Neuronal stem cell (in vitro differentiated cells): Measurements from ENCODE around the gene SLC41A3. TPM values are rescaled to one million over a fixed set of nuclear protein-coding genes. Genes with fewer than 3 reads are reported as not detected.

Source experiments
- DNase-seq: peaks from one replicate; pipeline ENCODE4 v3.0.0-alpha.2; 2013; ENCODE audit warnings: low spot score
- H2AFZ ChIP-seq: one replicate; pipeline ENCODE4 v1.6.1; 2013; ENCODE audit warnings: mild to moderate bottlenecking, low read length, inconsistent platforms
- H2AK5ac ChIP-seq: 2 replicates; pipeline ENCODE4 v1.6.1; 2013; ENCODE audit warnings: low read depth, mild to moderate bottlenecking, inconsistent platforms, low read length, moderate library complexity, mixed read lengths
- H2BK120ac ChIP-seq: 2 replicates; pipeline ENCODE4 v1.6.1; 2013; ENCODE audit warnings: low read depth, mild to moderate bottlenecking, inconsistent platforms, low read length, moderate library complexity, mixed read lengths
- H2BK12ac ChIP-seq: one replicate; pipeline ENCODE4 v1.6.1; 2013; ENCODE audit warnings: low read length, inconsistent platforms
- H2BK15ac ChIP-seq: 2 replicates; pipeline ENCODE4 v1.6.1; 2013; ENCODE audit warnings: mild to moderate bottlenecking, low read length, inconsistent platforms, mixed read lengths
- H2BK5ac ChIP-seq: one replicate; pipeline ENCODE4 v1.6.1; 2013; ENCODE audit warnings: inconsistent platforms, mild to moderate bottlenecking, low read length, moderate library complexity
- H3K14ac ChIP-seq: one replicate; pipeline ENCODE4 v1.6.1; 2013; ENCODE audit warnings: low read length, inconsistent platforms
- H3K18ac ChIP-seq: 2 replicates; pipeline ENCODE4 v1.6.1; 2013; ENCODE audit warnings: low read length, inconsistent platforms
- H3K23ac ChIP-seq: 2 replicates; pipeline ENCODE4 v1.6.1; 2013; ENCODE audit warnings: low read depth, mild to moderate bottlenecking, mixed read lengths, low read length, inconsistent platforms; ENCODE audit not compliant: poor library complexity
- H3K27ac ChIP-seq: replicated peaks from 3 replicates; pipeline ENCODE4 v1.5.1; 2013; ENCODE audit warnings: low read length, inconsistent platforms
- H3K27me3 ChIP-seq, 3 experiments: 2 replicates each; pipeline ENCODE4 v1.6.1; 2013; ENCODE audit warnings: low read length in 3 of 3, mild to moderate bottlenecking in 2 of 3, inconsistent platforms in 1 of 3, low read depth in 1 of 3, mixed read lengths in 1 of 3, moderate library complexity in 1 of 3; ENCODE audit not compliant: control insufficient read depth in 3 of 3, insufficient read depth in 3 of 3
- H3K36me3 ChIP-seq, 2 donors: replicated peaks in 1 of 2; 2 replicates each; pipeline ENCODE4 v1.6.1; 2013; ENCODE audit warnings: low read length in 2 of 2; ENCODE audit not compliant: control insufficient read depth in 2 of 2, insufficient read depth in 2 of 2
- H3K4ac ChIP-seq: 2 replicates; pipeline ENCODE4 v1.6.1; 2013; ENCODE audit warnings: inconsistent platforms, mild to moderate bottlenecking, low read length, moderate library complexity
- H3K4me1 ChIP-seq, 2 donors: 1 replicate in 1 of 2; 2 replicates in 1 of 2; pipeline ENCODE4 v1.6.1; 2013; ENCODE audit warnings: low read length in 2 of 2, low read depth in 1 of 2; ENCODE audit not compliant: control insufficient read depth in 2 of 2, insufficient read depth in 1 of 2
- H3K4me2 ChIP-seq: one replicate; pipeline ENCODE4 v1.6.1; 2013; ENCODE audit warnings: mild to moderate bottlenecking, low read length, inconsistent platforms; ENCODE audit not compliant: insufficient read depth, poor library complexity, severe bottlenecking
- H3K4me3 ChIP-seq, 2 donors: 2 replicates each; pipeline ENCODE4 v1.5.1; 2013; ENCODE audit warnings: low read length in 2 of 2, mild to moderate bottlenecking in 2 of 2, inconsistent platforms in 1 of 2, moderate library complexity in 1 of 2
- H3K79me1 ChIP-seq: one replicate; pipeline ENCODE4 v1.6.1; 2013; ENCODE audit warnings: low read depth, mild to moderate bottlenecking, inconsistent platforms, low read length, moderate library complexity
- H3K9ac ChIP-seq: one replicate; pipeline ENCODE4 v1.6.1; 2013; ENCODE audit warnings: mild to moderate bottlenecking, low read depth, low read length, inconsistent platforms; ENCODE audit not compliant: poor library complexity
- H3K9me3 ChIP-seq, 2 donors: replicated peaks in 1 of 2; 2 replicates each; pipeline versions ENCODE3 to v1.6.1; 2013; ENCODE audit warnings: low read length in 2 of 2, mild to moderate bottlenecking in 2 of 2, inconsistent platforms in 1 of 2, low read depth in 1 of 2, mixed read lengths in 1 of 2, moderate library complexity in 1 of 2; ENCODE audit not compliant: control insufficient read depth in 2 of 2, insufficient read depth in 1 of 2
- H4K8ac ChIP-seq: one replicate; pipeline ENCODE4 v1.6.1; 2013; ENCODE audit warnings: low read depth, mild to moderate bottlenecking, inconsistent platforms, low read length, moderate library complexity
- H4K91ac ChIP-seq: one replicate; pipeline ENCODE4 v1.6.1; 2013; ENCODE audit warnings: low read length, low read depth, mild to moderate bottlenecking, inconsistent platforms; ENCODE audit not compliant: poor library complexity
- WGBS, 2 donors: extraction: QIAGEN DNeasy Blood & Tissue Kit; methylation state at CpG; one replicate each; pipeline ENCODE4 v1.1.7; 2013; ENCODE audit warnings: missing lambda C conversion rate in 2 of 2, mixed read lengths in 1 of 2; ENCODE audit not compliant: insufficient read length in 2 of 2, insufficient replicate concordance in 1 of 2; ENCODE audit errors: extremely low coverage in 2 of 2; 5-methylcytosine and 5-hydroxymethylcytosine counted together
- polyA plus RNA-seq, 2 experiments: library from polyadenylated mRNA; stranded (reverse); fragments of 200-250 nt; gene quantifications; one replicate each; pipeline ENCODE4 v1.2.3, GENCODE V29; 2013

The SLC41A3 gene
- polyA plus RNA-seq (2013, experiment 1 of 2): 46.4 TPM
- polyA plus RNA-seq (2013, experiment 2 of 2): 47.5 TPM

DNA sequence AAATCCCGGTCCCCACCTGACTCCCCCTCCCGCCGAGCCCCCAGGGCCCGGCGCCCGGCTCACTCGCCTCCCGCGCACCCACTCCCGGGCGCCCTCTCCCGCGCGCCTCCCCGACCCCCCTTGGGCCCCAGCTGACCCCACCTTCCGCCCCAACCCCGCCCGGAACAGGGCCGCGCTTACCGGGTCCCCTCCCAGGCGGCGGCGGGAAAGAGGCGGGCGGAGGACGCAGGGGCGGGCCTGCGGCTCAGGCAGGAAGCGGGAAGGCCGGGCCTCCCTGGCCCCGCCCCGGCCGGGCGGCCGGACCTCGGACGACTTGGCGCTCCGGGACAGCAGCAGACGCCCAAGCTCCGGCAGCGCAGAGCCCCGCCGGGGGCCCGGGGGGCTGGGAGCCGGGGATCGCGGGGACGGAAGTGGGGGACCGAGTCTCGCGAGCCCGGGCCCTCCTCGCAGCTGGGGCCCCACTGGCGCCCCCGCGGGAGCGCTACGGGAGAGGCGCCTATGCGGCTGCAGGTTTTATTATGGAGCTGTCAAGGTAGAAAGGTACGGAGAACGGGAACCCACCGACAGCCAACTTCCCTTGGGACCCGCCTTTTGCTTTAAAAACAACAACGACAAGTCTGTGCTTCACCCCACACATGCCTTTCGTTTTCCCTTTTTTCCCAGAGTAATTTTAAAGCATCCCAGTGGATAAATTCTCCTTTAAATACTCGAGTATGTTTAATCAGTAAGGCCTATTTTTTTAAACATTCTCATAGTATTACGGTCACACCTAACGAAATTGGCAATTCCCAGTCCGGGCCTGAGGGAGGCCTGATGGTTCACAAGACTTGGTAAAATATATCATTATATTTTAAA lies at the start of gene SLC41A3:
SLC41A3 (minus strand) TSS at position 212 of the 855 bp plus-strand sequence. CDS start 15,905 bp downstream, outside the sequence.
- Histone ChIP-seq H2AFZ (peak within 1 kb of the TSS; percentile 98), H3K4me3 (peak within 1 kb of the TSS; percentile 93 to 94), H3K23ac (peak within 1 kb of the TSS; percentile 58), H3K18ac (peak within 1 kb of the TSS; percentile 94), H2BK5ac (no peak within 1 kb of the TSS), H3K79me1 (no peaks in the 10 kb centered on the region), H3K27me3 (no peaks in the 10 kb centered on the region), H4K8ac (no peak within 1 kb of the TSS), H3K27ac (peak within 1 kb of the TSS; percentile 35), H3K4me2 (peak within 1 kb of the TSS; percentile 71), H2BK15ac (no peak within 1 kb of the TSS), H3K36me3 (no peaks in the 10 kb centered on the region), H2BK12ac (no peak within 1 kb of the TSS), H3K9me3 (peaks cover 4 to 24% of the 10 kb centered on the region in 2 donors), H3K14ac (no peak within 1 kb of the TSS), H3K4ac (no peak within 1 kb of the TSS), H4K91ac (no peak within 1 kb of the TSS), H2AK5ac (peak within 1 kb of the TSS; percentile 42), H2BK120ac (no peak within 1 kb of the TSS), H3K4me1 (no peaks in the 10 kb centered on the region), H3K9ac (peak within 1 kb of the TSS; percentile 96)
- DNase-seq: peak; percentile 76
- no CpG with 5 or more reads among the region's 72 CpGs for WGBS, 2 donors

DNA sequence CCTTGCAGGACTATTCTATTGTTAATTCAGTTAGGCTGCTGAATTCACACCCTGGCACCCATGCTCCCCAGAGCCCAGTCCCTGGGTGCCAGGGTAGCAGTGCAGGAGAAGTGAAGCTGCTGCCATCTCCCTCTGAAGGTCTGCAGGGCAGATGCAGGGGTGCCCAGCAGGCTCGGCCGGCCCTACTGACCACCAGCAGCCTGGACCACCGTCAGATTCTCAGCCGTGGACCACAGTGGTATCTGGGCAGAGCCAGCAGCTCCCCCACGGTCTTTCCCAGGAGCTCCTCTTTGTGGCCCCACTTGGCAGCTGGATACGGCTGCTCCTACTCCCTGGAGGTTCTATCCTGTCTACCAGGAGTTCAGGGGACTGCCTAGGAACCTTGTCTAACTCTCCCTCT lies 49.7 kb upstream of the SLC41A3 start:
- H3K36me3 ChIP-seq: no peaks in the 10 kb centered on the region
- peak overlapping the region; percentile 53 for H2AK5ac ChIP-seq
- H3K14ac ChIP-seq: no peak overlapping the region
- H3K9ac ChIP-seq: peak overlapping the region; percentile 18
- no peak overlapping the region for H4K8ac ChIP-seq
- WGBS, 2 donors: no CpG with 5 or more reads among the region's 6 CpGs
- H2BK12ac ChIP-seq: peak overlapping the region; percentile 65
- H3K79me1 ChIP-seq: no peaks in the 10 kb centered on the region
- peak overlapping the region; percentile 72 for H3K18ac ChIP-seq
- no peak overlapping the region for H3K23ac ChIP-seq
- no peak overlapping the region for H3K27ac ChIP-seq
- peaks cover 0 to 43% (median 0%) of the 10 kb centered on the region in 3 experiments for H3K27me3 ChIP-seq
- no peak overlapping the region for H2BK120ac ChIP-seq
- DNase-seq: no peak
- H3K4me3 ChIP-seq: no peak overlapping the region
- no peaks in the 10 kb centered on the region for H3K9me3 ChIP-seq
- H2BK15ac ChIP-seq: peak overlapping the region; percentile 75
- peaks cover 0 to 9% of the 10 kb centered on the region in 2 donors for H3K4me1 ChIP-seq
- no peak overlapping the region for H4K91ac ChIP-seq
- H2BK5ac ChIP-seq: no peak overlapping the region
- no peak overlapping the region for H2AFZ ChIP-seq
- no peak overlapping the region for H3K4ac ChIP-seq
- no peak overlapping the region for H3K4me2 ChIP-seq

DNA sequence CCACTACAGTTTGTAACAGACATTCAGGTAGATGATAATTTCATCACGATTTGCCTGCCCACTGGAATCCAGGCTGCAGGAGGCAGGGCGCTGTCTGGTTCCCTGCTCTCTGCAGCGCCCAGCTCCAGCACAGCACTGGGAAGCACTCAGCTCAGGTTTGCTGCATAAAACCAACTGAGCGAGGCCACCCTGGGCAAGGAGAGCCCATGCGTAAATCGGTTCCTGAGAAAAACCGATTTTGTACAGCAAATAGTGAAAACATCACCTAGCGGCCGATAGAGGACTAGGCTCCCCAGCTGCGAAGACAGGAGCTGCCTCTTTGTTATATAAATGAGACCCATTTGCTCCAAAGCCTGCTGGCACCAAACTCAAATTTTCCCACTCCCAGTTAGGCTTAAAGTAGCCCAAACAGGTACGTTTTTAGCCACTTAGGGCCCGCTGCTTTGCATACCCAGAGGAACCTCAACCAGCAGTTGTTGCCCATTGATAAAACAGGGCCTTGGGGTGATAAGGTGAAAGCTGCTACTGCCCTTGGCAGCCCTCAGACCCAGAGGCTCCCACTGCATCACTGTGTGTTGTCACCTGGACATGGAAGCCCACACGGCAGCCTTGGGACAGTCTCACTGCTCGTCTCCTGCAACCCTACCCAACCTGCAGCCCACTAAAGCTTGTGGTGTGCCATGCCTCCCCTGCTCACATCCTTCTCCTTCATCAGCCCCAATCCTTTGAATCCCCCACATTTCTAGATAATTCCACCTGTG lies 49.0 kb upstream of the SLC41A3 start:
- Histone ChIP-seq H2BK12ac (peak overlapping the region; percentile 97), H3K14ac (no peak overlapping the region), H3K4me2 (no peak overlapping the region), H3K27me3 (peaks cover 0 to 43% (median 0%) of the 10 kb centered on the region in 3 experiments), H2BK120ac (peak overlapping the region; percentile 16), H2AK5ac (peak overlapping the region; percentile 95), H4K91ac (no peak overlapping the region), H2BK15ac (no peak overlapping the region), H3K27ac (no peak overlapping the region), H3K4me1 (peaks cover 0 to 9% of the 10 kb centered on the region in 2 donors), H3K4ac (no peak overlapping the region), H4K8ac (no peak overlapping the region), H3K4me3 (no peak overlapping the region), H3K23ac (no peak overlapping the region), H3K9ac (peak overlapping the region; percentile 27), H3K79me1 (no peaks in the 10 kb centered on the region), H3K36me3 (no peaks in the 10 kb centered on the region), H2AFZ (no peak overlapping the region), H2BK5ac (no peak overlapping the region), H3K18ac (peak overlapping the region; percentile 82), H3K9me3 (no peaks in the 10 kb centered on the region)
- WGBS, 2 donors: no CpG with 5 or more reads among the region's 14 CpGs
- no peak for DNase-seq
